Heart left ventricle (tissue), 13 donors: ENCODE measurements around the gene GFY.

Source experiments
- POLR2A ChIP-seq, 2 donors: fragments of 450-650 bp; IDR thresholded peaks; one replicate each; pipeline ENCODE4 v1.6.1; 2017; ENCODE audit warnings: antibody characterized with exemption in 2 of 2, mild to moderate bottlenecking in 2 of 2, moderate library complexity in 2 of 2
- TF ChIP-seq, protein P1 (sequence below), 12 donors: fragments of 200-600 bp; sonication (generic) in 4 of 12; IDR thresholded peaks; one replicate each; pipeline versions ENCODE4 v1.5.0 to v1.8.0; 2018 to 2022; ENCODE audit warnings: antibody characterized with exemption in 12 of 12, mild to moderate bottlenecking in 5 of 12
- donor health status: ischemic (EF 13 %, LVEDD 7.1; RV severe dilation, severe dysfunction).
- donor health status: DM: no; HTN: yes; CAD: no.
- donor health status: DM: no; HTN: no; CAD: no.
- donor health status: ischemic (EF 25% LVEDD 6.9; RV normal size, moderate dysfunction).
- donor health status: ischemic (EF 25% LVEDD 5.7; RV mildly dilated, moderate dysfunction).
- donor health status: ischemic (EF 35%, LVEDD 5.7; RV mildly dilated, moderate dysfunction).
- donor health status: nonischemic (EF 11% LVEDD 7.7; RV severe dilation, severe dysfunction).
- donor health status: DM: yes; HTN: yes; CAD: no.
- donor health status: PGD.
- donor health status: ischemic (EF 29% LVEDD 5.4; RV normal size, mild dysfunction).
- donor health status: nonischemic (EF 23%, LVEDD 6.1; RV moderate dilation, normal function).

- TF ChIP-seq, protein P1, sequence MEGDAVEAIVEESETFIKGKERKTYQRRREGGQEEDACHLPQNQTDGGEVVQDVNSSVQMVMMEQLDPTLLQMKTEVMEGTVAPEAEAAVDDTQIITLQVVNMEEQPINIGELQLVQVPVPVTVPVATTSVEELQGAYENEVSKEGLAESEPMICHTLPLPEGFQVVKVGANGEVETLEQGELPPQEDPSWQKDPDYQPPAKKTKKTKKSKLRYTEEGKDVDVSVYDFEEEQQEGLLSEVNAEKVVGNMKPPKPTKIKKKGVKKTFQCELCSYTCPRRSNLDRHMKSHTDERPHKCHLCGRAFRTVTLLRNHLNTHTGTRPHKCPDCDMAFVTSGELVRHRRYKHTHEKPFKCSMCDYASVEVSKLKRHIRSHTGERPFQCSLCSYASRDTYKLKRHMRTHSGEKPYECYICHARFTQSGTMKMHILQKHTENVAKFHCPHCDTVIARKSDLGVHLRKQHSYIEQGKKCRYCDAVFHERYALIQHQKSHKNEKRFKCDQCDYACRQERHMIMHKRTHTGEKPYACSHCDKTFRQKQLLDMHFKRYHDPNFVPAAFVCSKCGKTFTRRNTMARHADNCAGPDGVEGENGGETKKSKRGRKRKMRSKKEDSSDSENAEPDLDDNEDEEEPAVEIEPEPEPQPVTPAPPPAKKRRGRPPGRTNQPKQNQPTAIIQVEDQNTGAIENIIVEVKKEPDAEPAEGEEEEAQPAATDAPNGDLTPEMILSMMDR (IDR thresholded peaks at IDR 0.05): no peak
- no peak for TF ChIP-seq POLR2A (IDR thresholded peaks at IDR 0.05)
These were observed 12.0 kb downstream of the GFY start for GRCh38 chr19:49437231-49437630.
